IPS-NIHi11 (cell line): ENCODE results near the gene TMEM144.
"Not testable (repeated sequence)": the region's sequence is repeated elsewhere in the genome, so short reads cannot be mapped to it uniquely, and the experiment has no call there.

ENCODE experiments used
- DNase-seq: peaks from one replicate; pipeline ENCODE4 v3.0.0; 2012; ENCODE audit warnings: mixed read lengths, low spot score

The TMEM144 gene

GRCh38 chr4:158238575-158238974 lies 28.3 kb downstream of the TMEM144 start:
- no peak for DNase-seq

- DNase-seq = no peak
Observed at GRCh38 chr4:158239196-158239595, 28.9 kb downstream of the TMEM144 start.

- DNase-seq = no peak
Observed at GRCh38 chr4:158243071-158243470, 32.8 kb downstream of the TMEM144 start.

GRCh38 chr4:158250321-158250720 lies 40.0 kb downstream of the TMEM144 start:
- DNase-seq = no peak

GRCh38 chr4:158253350-158253980 lies 43.2 kb downstream of the TMEM144 start:
- DNase-seq = peak; percentile 51

GRCh38 chr4:158254292-158254691 lies 44.0 kb downstream of the TMEM144 start:
- DNase-seq = no peak

GRCh38 chr4:158255727-158256324 lies 45.5 kb downstream of the TMEM144 start:
- peak; percentile 30 for DNase-seq

GRCh38 chr4:158259955-158260575 lies 49.8 kb downstream of the TMEM144 start:
- no peak for DNase-seq

- DNase-seq = no peak
Observed at GRCh38 chr4:158261480-158261879, 51.2 kb downstream of the TMEM144 start.

GRCh38 chr4:158268553-158268952 lies 58.3 kb downstream of the TMEM144 start:
- no peak for DNase-seq

GRCh38 chr4:158274636-158275035 lies 64.3 kb downstream of the TMEM144 start:
- no peak for DNase-seq

GRCh38 chr4:158277558-158277957 lies 67.3 kb downstream of the TMEM144 start:
- DNase-seq = no peak

GRCh38 chr4:158279052-158279451 lies 68.8 kb downstream of the TMEM144 start:
- not testable (repeated sequence) for DNase-seq

GRCh38 chr4:158280856-158281255 lies 70.6 kb downstream of the TMEM144 start:
- DNase-seq = no peak

GRCh38 chr4:158282252-158282651 lies 72.0 kb downstream of the TMEM144 start:
- no peak for DNase-seq

GRCh38 chr4:158285429-158286216 lies 75.3 kb downstream of the TMEM144 start:
- DNase-seq = no peak

GRCh38 chr4:158290912-158291311 lies 80.6 kb downstream of the TMEM144 start:
- DNase-seq = no peak

- no peak for DNase-seq
Observed at GRCh38 chr4:158291334-158292055, 81.2 kb downstream of the TMEM144 start.

- DNase-seq = no peak
Observed at GRCh38 chr4:158292156-158292555, 81.9 kb downstream of the TMEM144 start.

- DNase-seq = no peak
Observed at GRCh38 chr4:158295053-158295452, 84.8 kb downstream of the TMEM144 start.

- no peak for DNase-seq
Observed at GRCh38 chr4:158297866-158298265, 87.6 kb downstream of the TMEM144 start.

GRCh38 chr4:158299459-158300007 lies 89.2 kb downstream of the TMEM144 start:
- no peak for DNase-seq
